CMK (cell line): ENCODE measurements around the gene DRAXIN.
"Not testable (repeated sequence)": the region's sequence is repeated elsewhere in the genome, so short reads cannot be mapped to it uniquely, and the experiment has no call there.

ENCODE experiments used
- DNase-seq: peaks from one replicate; pipeline ENCODE4 v3.0.0-alpha.2; 2010; ENCODE audit warnings: low read depth

The DRAXIN gene

GRCh38 chr1:11691302-11691914 lies at the start of gene DRAXIN:
DRAXIN (plus strand) TSS chr1:11691710; CDS start chr1:11706259, 14,549 bp downstream.
- no peak for DNase-seq

GRCh38 chr1:11641776-11642305 lies 49.7 kb upstream of the DRAXIN start:
- no peak for DNase-seq

GRCh38 chr1:11642418-11643017 lies 49.0 kb upstream of the DRAXIN start:
- DNase-seq, result not testable (repeated sequence)

- DNase-seq, result no peak
Observed at GRCh38 chr1:11643782-11644181, 47.7 kb upstream of the DRAXIN start.

GRCh38 chr1:11645270-11645669 lies 46.2 kb upstream of the DRAXIN start:
- no peak for DNase-seq

GRCh38 chr1:11645670-11646265 lies 45.7 kb upstream of the DRAXIN start:
- DNase-seq, result peak; percentile 60

GRCh38 chr1:11646317-11646716 lies 45.2 kb upstream of the DRAXIN start:
- no peak for DNase-seq

GRCh38 chr1:11647333-11647732 lies 44.2 kb upstream of the DRAXIN start:
- DNase-seq, result no peak

GRCh38 chr1:11648039-11648438 lies 43.5 kb upstream of the DRAXIN start:
- DNase-seq, result no peak

GRCh38 chr1:11648732-11649158 lies 42.8 kb upstream of the DRAXIN start:
- DNase-seq, result no peak

- DNase-seq, result no peak
Observed at GRCh38 chr1:11649237-11649623, 42.3 kb upstream of the DRAXIN start.

GRCh38 chr1:11649624-11650330 lies 41.7 kb upstream of the DRAXIN start:
- no peak for DNase-seq

GRCh38 chr1:11650331-11650991 lies 41.0 kb upstream of the DRAXIN start:
- DNase-seq, result peak; percentile 80

- no peak for DNase-seq
Observed at GRCh38 chr1:11651017-11651416, 40.5 kb upstream of the DRAXIN start.

GRCh38 chr1:11652203-11652780 lies 39.2 kb upstream of the DRAXIN start:
- DNase-seq, result no peak

GRCh38 chr1:11653101-11653860 lies 38.2 kb upstream of the DRAXIN start:
- DNase-seq, result no peak

GRCh38 chr1:11653861-11654136 lies 37.7 kb upstream of the DRAXIN start:
- DNase-seq, result no peak

- no peak for DNase-seq
Observed at GRCh38 chr1:11654137-11654938, 37.2 kb upstream of the DRAXIN start, which contains the start of the genes FBXO2 and FBXO44. FBXO2 (minus strand) TSS chr1:11654429; CDS start chr1:11654340, 89 bp downstream. FBXO44 (plus strand) TSS chr1:11654877; CDS start chr1:11655836, 959 bp downstream.

GRCh38 chr1:11654939-11655808 lies 36.3 kb upstream of the DRAXIN start:
- DNase-seq, result no peak
